Measurements from ENCODE around the gene TMEM100.

Gene TMEM100

GRCh38 chr17:55748841-55749240 lies 26.2 kb upstream of the TMEM100 start:
- H3K4me2 ChIP-seq (ENCODE audit: low read depth, low read length) = no peak overlapping the region
- H3F3A ChIP-seq (ENCODE audit: insufficient read depth, low read length) = no peaks in the 10 kb centered on the region
- H3K36me3 ChIP-seq (replicated peaks; ENCODE audit: insufficient read depth, low read length) = no peaks in the 10 kb centered on the region
- H3K79me2 ChIP-seq (ENCODE audit: low read length) = peaks cover 9% of the 10 kb centered on the region; the same call in 1 of the 2 replicates
- H4K20me1 ChIP-seq (ENCODE audit: insufficient read depth, low read length) = no peaks in the 10 kb centered on the region
- no peak for DNase-seq
- no peaks in the 10 kb centered on the region for H3K27me3 ChIP-seq (replicated peaks; ENCODE audit: insufficient read depth, low read length)
- no peak overlapping the region for H3K9ac ChIP-seq (ENCODE audit: low read length)
- no peaks in the 10 kb centered on the region for H3K9me2 ChIP-seq (replicated peaks; ENCODE audit: insufficient read depth, low read length)
- H3K27ac ChIP-seq (ENCODE audit: low read length) = no peak overlapping the region
- H3K4me3 ChIP-seq (ENCODE audit: low read length) = no peak overlapping the region
- no peaks in the 10 kb centered on the region for H3K9me3 ChIP-seq (replicated peaks; ENCODE audit: insufficient read depth, low read length)
- H2AFZ ChIP-seq (ENCODE audit: low read length) = no peak overlapping the region
- TF ChIP-seq EZH2phosphoT487 (IDR thresholded peaks at IDR 0.05; ENCODE audit: low read length) (no peak), EZH2 (optimal IDR thresholded peaks at IDR 0.05; ENCODE audit: low read depth, low read length) (no peak), CTCF (IDR thresholded peaks at IDR 0.05; ENCODE audit: low read length) (no peak)
- peaks cover 7% of the 10 kb centered on the region for H3K4me1 ChIP-seq (ENCODE audit: low read length)

- DNase-seq = no peak
- TF ChIP-seq EZH2phosphoT487 (IDR thresholded peaks at IDR 0.05; ENCODE audit: low read length) (no peak), CTCF (IDR thresholded peaks at IDR 0.05; ENCODE audit: low read length) (no peak), EZH2 (optimal IDR thresholded peaks at IDR 0.05; ENCODE audit: low read depth, low read length) (no peak)
- Histone ChIP-seq H3K9ac (ENCODE audit: low read length) (no peak overlapping the region), H3K9me3 (replicated peaks; ENCODE audit: insufficient read depth, low read length) (no peaks in the 10 kb centered on the region), H3F3A (ENCODE audit: insufficient read depth, low read length) (no peaks in the 10 kb centered on the region), H3K9me2 (replicated peaks; ENCODE audit: insufficient read depth, low read length) (no peaks in the 10 kb centered on the region), H3K27me3 (replicated peaks; ENCODE audit: insufficient read depth, low read length) (no peaks in the 10 kb centered on the region), H3K27ac (ENCODE audit: low read length) (no peak overlapping the region), H4K20me1 (ENCODE audit: insufficient read depth, low read length) (no peaks in the 10 kb centered on the region), H2AFZ (ENCODE audit: low read length) (no peak overlapping the region), H3K4me2 (ENCODE audit: low read depth, low read length) (no peak overlapping the region), H3K4me3 (ENCODE audit: low read length) (no peak overlapping the region), H3K4me1 (ENCODE audit: low read length) (peaks cover 15% of the 10 kb centered on the region), H3K79me2 (ENCODE audit: low read length) (peaks cover 9% of the 10 kb centered on the region; the same call in 1 of the 2 replicates), H3K36me3 (replicated peaks; ENCODE audit: insufficient read depth, low read length) (no peaks in the 10 kb centered on the region)
These were observed 24.5 kb upstream of the TMEM100 start for GRCh38 chr17:55747209-55747608.

- Histone ChIP-seq H3K36me3 (replicated peaks; ENCODE audit: insufficient read depth, low read length) (no peaks in the 10 kb centered on the region), H3K27me3 (replicated peaks; ENCODE audit: insufficient read depth, low read length) (no peaks in the 10 kb centered on the region), H3K9me2 (replicated peaks; ENCODE audit: insufficient read depth, low read length) (no peaks in the 10 kb centered on the region), H3K9me3 (replicated peaks; ENCODE audit: insufficient read depth, low read length) (no peaks in the 10 kb centered on the region), H3K9ac (ENCODE audit: low read length) (no peak overlapping the region), H3K79me2 (ENCODE audit: low read length) (peaks cover 4% of the 10 kb centered on the region; the same call in 1 of the 2 replicates), H2AFZ (ENCODE audit: low read length) (no peak overlapping the region), H3F3A (ENCODE audit: insufficient read depth, low read length) (no peaks in the 10 kb centered on the region), H4K20me1 (ENCODE audit: insufficient read depth, low read length) (no peaks in the 10 kb centered on the region), H3K4me2 (ENCODE audit: low read depth, low read length) (no peak overlapping the region), H3K4me3 (ENCODE audit: low read length) (no peak overlapping the region), H3K4me1 (ENCODE audit: low read length) (peaks cover 10% of the 10 kb centered on the region), H3K27ac (ENCODE audit: low read length) (no peak overlapping the region)
- TF ChIP-seq CTCF (IDR thresholded peaks at IDR 0.05; ENCODE audit: low read length) (no peak), EZH2phosphoT487 (IDR thresholded peaks at IDR 0.05; ENCODE audit: low read length) (no peak), EZH2 (optimal IDR thresholded peaks at IDR 0.05; ENCODE audit: low read depth, low read length) (no peak)
- no peak for DNase-seq
These were observed 23.8 kb upstream of the TMEM100 start for GRCh38 chr17:55746466-55746865.

Measured in MM.1S (cell line).